ENCODE measurements around the gene BICD1.
"Not testable (repeated sequence)": the region's sequence is repeated elsewhere in the genome, so short reads cannot be mapped to it uniquely, and the experiment has no call there.

The BICD1 gene

DNA sequence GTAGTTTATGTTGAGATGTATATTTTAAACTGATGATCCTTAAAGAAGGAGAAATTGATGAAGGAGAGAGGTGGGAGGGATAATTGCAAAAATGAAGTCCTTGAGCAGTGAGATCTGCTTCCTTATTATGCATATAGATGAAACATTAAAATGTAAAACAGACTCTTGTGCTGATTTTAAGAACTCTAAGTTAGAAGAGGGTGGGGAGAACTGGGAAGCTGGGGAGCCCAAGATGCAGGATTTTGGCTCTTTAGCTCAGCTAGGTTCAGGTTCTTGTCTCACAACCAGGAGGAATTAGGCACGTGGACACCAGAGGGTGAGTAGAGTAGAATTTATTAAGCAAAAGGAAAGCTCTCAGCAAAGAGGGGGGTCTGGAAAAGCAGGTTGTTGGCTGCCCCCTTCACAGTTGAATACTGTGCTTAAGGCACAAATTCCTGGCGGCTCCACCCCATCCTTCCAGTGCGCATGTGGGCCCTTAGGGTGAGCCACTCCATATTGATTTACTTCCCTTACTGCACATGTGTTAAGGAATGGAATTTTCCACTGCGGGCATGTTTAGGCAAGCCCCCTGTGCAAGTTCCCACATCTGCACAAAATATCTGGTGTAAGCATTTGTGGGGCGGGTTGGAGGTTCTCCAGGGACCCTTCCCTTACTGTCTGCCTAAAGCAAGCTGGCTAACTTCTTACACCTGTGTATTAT is 141.9 kb downstream of the BICD1 start:
- no peak for DNase-seq (ENCODE audit: low read depth)

DNA sequence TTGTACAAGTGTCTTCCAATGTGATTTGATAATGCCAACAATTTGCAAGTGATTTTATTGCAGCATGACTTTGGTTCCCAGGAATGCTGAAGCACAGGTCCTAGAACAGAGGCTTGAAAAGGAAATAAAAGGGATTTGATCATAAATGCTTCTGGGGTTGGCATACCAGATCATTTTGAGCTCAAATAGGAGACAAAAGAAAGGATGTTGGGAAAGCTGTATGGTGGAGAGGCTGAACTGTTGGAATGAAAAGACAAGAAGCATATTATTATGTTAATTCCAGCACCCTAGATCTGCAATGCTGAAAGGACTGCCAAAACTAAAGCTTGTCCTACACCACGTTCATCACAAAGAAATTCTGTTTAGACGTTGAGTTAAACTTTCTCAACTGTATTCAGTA is 143.1 kb downstream of the BICD1 start:
- DNase-seq (ENCODE audit: low read depth) = no peak

DNA sequence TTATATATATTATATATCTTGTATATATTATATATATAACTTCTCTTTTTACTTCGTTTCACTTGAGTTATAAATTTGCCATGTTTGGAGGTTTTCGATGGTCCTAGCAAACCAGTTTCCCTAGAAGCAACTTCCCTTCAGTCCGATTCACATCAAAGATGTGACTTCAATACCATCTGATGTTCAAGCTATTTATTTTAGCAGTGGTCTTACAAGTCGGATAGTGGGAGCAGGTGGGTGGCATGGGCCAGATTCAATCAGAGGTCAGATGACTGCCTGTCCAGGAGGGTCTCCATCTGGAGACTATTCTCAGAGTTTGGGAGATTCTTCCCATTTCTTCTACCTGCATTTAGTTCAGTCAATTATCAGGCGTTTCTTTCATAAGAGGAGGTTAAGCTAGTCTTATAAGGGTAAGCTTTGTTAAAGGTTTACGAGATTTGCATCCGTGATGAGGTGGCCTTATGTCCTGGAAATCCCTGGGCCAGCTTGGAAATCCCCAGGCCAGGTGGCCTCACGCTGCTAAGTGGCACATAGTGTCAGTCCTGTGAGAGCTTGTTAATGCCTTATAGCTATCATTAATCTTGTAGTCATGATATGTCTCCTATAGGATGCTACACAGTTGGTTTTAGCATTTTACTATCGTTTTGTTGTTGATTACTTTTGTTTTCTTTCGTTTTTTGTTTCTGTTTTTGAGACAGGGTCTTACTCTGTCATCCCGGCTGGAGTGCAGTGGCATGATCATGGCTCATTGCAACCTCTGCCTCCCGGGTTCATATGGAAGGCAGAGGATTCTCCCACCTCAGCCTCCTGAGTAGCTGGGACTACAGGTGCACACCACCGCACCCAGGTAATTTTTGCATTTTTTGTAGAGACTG is 145.8 kb downstream of the BICD1 start:
- DNase-seq (ENCODE audit: low read depth) = no peak

DNA sequence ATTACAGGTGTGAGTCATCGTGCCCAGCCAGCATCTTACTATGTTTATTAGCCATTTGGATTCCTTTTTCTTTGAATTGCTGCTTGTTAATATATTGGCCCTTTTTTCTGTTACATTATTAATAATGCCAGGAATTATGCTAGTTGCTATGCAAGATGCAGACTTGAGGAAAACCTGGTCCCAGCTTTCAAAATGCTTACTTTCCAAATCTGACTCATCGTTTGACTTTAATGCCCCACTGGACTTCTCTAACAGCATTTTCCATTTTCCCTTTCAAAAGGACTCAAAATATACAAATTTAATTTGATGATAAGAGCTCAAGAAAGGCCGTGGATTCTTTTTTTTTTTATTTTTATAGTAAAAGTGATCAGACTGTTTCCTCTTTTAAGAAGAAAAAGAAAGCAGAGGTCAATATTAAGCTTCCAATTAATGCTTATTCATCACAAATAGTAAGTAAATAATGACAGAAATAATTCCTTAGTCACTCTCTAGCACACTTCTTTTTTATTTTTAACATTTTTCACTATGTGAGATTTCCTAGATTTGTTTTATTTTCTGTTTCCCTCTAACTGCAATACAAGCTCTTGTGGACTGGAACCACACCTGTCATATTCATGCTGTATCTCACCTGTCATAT is 146.6 kb downstream of the BICD1 start:
- DNase-seq (ENCODE audit: low read depth) = peak; percentile 46

- DNase-seq (ENCODE audit: low read depth) = no peak
Measured at GRCh38 chr12:32254260-32254956, 147.8 kb downstream of the BICD1 start.

DNA sequence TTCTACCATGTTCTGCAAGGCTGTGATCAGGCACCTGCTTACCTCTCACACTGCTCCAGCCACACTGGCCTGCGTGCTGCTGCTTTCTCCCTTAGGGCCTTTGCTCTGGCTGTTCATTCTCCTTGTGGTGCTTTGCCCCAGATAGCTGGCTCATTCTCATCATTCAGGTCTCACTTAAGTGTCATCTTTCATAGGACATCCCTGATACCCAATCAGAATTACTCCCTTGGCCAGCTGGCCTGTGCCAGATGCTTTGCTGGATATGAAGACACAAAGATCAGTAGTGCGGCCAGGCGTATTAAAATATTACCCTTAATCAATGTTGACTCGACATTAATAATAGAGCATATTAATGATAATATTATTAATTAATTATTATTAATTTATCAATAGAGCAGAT is 148.9 kb downstream of the BICD1 start:
- DNase-seq (ENCODE audit: low read depth) = no peak

DNA sequence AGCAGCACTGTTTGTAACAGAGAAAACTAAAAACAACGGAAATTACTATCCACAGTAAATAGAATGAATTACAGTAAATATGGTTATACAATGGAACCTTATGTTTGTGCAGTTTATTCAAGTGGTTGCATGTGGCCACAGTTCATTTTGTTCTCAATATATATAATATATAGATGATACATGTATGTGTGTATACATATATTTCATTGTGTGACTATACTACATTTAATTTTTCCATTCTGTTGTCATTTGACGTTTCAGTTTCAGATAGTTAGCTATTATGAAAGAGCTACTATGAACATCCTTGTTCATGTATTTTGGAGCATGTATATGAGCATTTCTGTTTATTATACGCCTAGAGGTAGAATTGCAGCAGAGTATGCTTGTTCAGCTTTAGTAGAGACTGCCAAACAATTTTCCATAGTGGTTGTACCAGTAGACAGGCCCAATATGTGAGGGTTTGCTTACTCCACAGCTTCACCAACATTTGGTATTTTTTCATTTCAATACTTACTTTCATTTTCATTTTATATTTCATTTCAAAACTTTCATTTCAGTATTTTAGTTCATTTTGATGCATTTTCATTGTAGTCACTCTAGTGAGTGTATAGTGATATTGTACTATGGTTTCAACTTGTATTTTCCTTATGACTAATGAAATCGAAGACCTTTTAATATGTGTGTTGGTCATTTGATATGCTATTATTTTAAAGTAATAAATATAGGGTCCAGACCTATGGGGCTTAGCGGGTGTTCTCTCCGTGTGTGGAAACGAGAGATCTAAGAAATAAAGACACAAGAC is 151.2 kb downstream of the BICD1 start:
- no peak for DNase-seq (ENCODE audit: low read depth)

DNA sequence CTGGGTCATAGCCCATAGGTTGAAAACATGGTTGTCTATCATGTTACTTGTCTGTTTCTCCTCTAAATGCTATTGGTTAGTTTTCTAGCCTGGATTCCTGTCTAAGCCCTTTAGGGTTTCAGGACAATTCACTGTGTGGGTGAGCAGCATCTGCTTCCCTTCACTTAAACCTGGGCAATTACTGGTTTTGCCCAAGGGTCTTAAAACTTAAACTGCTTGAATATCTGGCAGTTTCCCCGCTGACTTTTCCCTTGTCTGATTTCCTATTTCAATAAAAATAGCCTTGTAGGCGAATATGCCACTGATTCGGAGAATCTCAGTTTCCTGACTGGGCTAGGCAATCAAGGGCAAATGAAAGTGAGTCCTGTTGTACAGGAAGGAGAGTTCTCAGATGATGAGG is 154.0 kb downstream of the BICD1 start:
- no peak for DNase-seq (ENCODE audit: low read depth)

DNA sequence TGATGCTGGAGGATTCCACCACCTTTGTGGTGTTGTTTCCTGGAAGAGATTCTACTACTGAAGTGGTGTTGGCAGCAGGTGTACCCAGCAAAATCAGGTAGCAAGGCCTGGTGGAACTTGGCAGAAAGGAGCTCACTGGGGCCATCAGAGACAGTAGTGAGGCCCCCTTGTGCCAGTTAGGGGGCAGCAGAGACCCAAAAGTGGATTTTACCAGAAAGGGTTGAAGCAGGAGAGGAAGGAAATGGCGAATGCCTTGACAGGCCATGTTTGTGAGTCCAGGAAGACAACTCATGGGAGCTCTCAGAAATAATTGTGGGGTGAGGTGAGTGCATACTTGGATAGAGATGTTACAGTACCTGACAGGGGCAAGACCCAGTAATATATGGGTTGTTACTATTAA is 155.0 kb downstream of the BICD1 start:
- no peak for DNase-seq (ENCODE audit: low read depth)

DNA sequence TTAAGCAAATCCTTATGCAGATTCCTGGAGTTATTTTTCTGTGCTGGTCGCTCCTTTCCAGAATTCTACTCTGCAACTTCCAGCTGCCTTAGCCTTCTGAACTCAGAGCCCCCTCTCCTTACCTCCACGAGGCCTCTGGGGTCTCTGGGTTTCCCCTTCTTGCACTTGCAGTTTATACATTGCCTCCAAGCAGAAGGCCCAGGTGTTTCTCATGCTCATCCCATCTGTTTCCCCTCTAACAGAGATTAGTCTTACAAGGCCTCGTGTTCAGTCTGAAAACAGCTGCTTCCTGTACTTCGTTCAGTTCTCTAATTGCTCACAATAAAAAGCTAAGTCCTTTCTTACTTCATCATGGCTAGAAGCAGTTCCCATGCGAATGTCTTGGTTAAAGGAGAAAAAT is 158.3 kb downstream of the BICD1 start:
- DNase-seq (ENCODE audit: low read depth) = peak; percentile 52

DNA sequence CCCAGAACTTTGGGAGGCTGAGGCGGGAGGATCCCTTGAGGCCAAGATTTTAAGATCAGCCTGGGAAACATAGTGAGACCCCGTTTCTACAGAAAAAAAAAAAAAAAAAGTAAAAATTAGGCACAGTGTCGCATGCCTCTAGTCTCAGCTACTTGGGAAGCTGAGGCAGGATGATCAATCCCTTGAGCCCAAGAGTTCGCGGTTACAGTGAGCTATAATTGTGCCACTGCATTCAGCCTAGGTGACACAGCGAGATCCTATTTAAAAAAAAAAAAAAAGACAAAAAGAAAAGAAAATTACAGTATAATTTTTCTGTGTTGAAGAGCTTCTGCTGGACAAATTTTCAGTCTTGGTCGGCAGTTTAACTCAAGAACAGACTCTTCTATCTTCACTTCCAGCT is 158.8 kb downstream of the BICD1 start:
- no peak for DNase-seq (ENCODE audit: low read depth)

- DNase-seq (ENCODE audit: low read depth) = no peak
Measured at GRCh38 chr12:32265951-32266350, 159.3 kb downstream of the BICD1 start.

DNA sequence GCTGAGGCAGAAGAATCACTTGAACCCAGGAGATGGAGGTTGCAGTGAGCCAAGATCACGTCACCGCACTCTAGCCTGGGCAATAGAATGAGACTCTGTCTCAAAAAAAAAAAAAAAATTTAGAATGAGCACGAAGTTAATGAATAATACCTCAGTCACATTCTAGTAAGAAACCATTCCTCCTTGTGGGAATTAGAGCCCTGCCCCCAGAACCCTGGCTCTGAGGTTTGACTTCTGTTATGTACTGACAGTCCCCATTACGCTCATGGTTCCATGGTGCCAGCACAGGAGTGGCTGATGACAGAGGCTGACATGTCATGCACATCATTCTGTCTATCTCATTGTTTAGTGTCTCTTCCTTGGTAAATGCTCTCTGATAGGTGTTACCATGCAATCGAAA is 160.1 kb downstream of the BICD1 start:
- DNase-seq (ENCODE audit: low read depth) = no peak

- peak; percentile 70 for DNase-seq (ENCODE audit: low read depth)
Measured at GRCh38 chr12:32270818-32271710, 164.4 kb downstream of the BICD1 start.

GRCh38 chr12:32272465-32272864 is 165.8 kb downstream of the BICD1 start:
- DNase-seq (ENCODE audit: low read depth) = no peak

DNA sequence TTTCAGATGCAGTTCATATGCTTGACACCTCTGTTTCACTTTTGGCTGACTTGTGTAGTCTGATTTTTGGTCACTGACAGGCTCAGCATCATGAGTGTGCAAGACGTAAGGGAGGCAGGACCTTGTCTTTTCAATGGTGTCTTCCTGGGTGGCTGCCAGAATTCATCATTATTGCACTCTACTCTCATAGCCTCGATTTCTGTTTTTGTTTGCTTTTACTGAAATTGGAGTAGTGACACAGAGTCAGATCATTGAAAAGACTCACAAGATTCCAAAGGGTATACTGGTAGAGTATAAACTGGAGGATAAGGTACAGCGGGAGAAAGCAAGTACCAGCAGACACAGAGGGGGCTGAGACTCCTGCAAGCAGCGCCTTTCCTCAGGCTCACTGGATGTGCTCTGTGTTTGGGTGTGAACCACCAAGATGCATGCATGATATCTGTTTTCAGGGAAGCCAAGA is 166.4 kb downstream of the BICD1 start:
- peak; percentile 44 for DNase-seq (ENCODE audit: low read depth)

DNA sequence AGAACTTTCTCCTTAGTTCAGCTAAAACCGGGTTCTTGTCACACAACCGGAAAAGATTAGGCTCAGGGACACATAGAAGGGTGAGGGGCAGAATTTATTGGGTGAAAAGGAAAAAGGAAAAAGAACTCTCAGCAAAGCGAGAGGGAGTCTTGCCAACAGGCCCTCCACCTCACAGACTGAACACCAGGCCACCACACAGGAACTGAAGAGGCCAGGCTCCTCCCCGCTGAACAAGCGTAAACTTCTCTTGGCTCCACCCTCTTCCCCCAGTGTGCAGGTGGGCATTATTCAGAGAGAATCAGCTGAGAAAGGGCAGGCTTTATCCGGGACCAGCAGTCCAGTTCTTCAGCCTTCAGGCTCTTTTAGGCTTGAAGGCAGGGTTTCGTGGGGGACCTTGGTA is 167.1 kb downstream of the BICD1 start:
- DNase-seq (ENCODE audit: low read depth) = no peak

- DNase-seq (ENCODE audit: low read depth) = no peak
Measured at GRCh38 chr12:32274665-32275064, 168.0 kb downstream of the BICD1 start.

DNA sequence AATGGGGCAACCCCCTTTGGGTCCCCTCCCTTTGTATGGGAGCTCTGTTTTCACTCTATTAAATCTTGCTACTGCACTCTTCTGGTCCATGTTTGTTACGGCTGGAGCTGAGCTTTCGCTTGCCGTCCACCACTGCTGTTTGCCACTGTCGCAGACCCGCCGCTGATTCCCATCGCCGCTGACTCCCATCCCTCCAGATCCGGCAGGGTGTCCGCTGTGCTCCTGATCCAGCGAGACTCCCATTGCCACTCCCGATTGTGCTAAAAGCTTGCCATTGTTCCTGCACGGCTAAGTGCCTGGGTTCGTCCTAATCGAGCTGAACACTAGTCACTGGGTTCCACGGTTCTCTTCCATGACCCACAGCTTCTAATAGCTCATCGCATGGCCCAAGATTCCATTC is 168.9 kb downstream of the BICD1 start:
- DNase-seq (ENCODE audit: low read depth) = not testable (repeated sequence)

DNA sequence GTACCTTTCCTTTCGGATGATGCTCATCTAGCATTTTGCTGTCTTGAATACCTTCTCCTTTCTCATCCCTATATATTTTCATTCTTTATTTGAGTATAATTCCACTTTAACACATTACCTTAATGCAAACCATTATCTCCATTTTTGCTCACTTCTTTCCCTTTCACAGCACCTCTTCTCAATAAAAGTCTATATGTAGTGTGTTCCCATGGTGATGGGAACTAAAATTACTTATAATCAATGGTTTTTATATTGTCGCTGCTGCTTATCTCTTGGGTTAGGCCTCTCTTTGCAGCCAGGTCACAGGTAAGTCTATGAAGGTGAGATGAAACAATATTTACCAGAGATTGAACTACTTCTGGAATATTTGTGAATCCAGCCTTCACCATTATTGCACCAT is 171.1 kb downstream of the BICD1 start:
- DNase-seq (ENCODE audit: low read depth) = no peak
